NCI-H2227 treated with DMSO at 0.1 percent for 48 hours (cell line): ENCODE measurements around the gene BCL11A.

Source experiments
- DNase-seq: peaks from one replicate; lab custom pipeline; 2025; lab: John Stamatoyannopoulos, UW

Gene BCL11A

DNA sequence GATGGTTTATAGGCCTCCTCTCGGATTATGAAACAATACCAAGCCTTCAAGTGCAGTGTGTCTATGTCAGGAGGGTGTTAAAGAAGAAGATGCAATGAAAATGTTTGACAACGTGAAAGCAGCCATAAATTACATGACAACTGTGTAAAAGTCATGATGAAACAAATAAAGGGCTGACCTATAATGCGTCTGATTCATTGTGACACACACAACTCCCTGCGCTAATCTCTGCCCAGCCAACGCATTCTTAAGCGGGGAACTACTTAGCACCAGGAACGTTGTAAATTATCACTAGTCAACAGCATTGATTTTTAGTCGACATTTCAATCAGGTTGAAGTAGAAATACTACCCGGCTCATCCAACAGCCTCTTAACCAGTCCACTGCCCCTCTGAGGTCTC is 26.8 kb downstream of the BCL11A start:
- no peak for DNase-seq

DNA sequence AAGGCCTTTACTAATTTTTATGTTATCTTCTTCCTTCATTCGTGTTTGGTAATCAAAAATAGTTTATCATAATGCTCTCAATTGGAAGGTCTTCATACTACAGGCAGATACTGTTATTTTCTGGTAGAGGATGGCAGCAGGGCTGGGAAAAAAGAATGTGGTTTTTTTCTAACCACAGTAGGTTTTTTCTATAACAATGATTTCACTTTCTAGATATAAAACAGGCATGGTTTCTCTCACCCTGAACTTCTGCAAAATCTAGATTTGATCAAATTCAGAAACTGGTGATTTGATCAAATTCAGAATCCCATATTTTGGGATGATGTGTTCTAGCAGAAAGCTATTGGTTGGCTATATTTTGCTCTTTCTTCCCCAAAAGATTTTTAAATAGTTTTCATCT is 27.6 kb downstream of the BCL11A start:
- DNase-seq: no peak

DNA sequence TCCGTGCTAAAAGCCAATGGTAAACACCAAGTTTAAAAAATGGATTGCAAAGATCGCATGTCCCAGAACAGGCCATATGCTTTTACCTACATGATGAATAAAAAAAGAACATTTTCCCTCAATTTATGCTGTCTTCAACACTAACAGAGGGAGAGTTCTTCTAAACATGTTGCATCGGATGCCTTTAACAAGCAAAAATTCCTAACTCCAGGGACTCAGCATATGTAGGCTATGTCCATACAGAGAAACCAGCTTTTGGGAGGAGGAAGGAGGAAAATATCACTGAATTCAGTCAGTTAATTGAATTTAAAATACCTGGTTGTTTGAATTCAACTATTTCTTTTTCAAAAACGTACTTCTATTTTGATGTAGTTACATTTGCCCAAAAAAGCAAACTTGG is 28.6 kb downstream of the BCL11A start:
- no peak for DNase-seq

DNA sequence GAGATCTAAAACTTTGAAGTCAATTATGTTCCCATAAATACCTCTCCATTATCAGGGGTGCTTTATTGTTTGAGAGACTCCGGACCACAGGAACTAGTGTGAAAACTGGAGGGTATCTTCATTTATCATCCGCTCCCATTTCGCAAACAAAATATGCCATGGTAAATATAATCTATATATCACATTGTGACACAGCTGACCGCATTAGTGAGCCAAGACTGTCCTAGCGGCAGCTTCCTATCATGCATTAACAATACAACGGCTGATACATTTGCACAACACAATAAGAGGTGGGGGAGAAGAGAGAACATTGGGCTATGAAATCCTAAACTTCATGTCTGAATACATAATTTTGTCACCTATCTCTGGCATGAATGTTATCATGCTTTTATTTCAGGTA is 29.5 kb downstream of the BCL11A start:
- DNase-seq: no peak

DNA sequence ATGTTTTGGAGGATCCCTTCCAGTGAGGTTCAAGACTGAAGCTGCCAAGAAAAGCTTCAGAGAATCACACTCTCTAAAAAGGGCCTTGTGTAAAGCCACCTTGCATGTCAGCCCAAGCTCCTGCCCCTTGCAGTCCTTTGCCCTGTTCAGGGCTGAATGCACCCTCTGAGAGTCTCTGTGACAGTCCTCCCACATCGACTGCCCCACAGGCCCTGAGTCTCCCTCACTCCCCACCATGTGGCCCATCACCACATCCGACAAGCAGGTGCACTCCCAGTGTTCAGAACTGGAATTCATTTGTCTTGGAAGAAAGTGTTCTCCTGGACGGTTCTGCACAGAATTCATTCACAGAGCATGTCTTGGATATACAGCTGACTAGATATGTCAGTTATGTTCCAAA is 31.0 kb downstream of the BCL11A start:
- no peak for DNase-seq

DNA sequence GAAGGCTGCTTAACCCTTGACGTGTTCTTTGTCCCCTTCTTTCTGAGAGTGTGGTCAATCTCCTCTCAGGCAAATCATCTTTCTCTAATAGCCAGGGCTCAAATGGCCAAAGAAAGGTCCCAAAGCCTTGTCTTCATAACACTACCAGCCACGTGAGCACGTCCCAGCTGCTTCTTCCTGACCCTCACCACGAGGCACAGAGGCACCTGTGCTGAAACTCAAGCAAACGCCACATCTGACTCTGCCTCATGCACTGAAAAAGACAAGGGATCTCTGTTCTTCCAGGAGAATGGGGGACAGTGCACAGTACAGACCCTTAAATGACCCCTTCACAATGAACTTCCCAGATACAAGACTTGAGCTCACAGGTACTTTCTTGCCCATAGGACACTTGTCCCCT is 31.8 kb downstream of the BCL11A start:
- DNase-seq: no peak

DNA sequence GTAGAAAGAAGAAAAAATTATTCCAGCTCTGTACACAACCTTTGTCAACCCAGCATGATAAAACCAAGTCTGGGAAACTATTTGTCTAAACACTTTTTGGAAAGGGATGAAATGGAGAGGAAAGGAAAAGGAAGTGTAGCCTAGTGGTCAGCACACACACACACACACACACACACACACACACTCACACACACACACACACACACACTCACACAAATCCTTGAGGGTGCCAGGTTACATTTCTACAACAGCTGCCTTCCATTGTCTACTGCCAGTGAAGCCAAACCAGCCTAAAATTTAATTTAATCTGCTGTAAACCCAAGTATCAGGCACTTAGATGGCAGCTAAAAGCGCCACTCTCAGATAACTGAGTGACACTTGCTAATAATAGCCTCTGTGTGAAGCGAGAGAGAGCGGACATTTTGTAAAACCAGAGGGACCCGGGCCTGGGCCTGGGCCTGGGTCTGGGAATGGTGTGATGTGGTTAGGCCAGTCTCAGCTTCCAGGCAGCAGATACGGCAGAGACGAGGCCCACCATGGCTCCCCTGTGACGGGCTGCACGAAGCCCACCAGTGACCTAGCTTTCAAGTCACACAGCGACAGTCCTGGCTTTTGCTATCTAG is 32.4 kb downstream of the BCL11A start:
- DNase-seq: no peak

DNA sequence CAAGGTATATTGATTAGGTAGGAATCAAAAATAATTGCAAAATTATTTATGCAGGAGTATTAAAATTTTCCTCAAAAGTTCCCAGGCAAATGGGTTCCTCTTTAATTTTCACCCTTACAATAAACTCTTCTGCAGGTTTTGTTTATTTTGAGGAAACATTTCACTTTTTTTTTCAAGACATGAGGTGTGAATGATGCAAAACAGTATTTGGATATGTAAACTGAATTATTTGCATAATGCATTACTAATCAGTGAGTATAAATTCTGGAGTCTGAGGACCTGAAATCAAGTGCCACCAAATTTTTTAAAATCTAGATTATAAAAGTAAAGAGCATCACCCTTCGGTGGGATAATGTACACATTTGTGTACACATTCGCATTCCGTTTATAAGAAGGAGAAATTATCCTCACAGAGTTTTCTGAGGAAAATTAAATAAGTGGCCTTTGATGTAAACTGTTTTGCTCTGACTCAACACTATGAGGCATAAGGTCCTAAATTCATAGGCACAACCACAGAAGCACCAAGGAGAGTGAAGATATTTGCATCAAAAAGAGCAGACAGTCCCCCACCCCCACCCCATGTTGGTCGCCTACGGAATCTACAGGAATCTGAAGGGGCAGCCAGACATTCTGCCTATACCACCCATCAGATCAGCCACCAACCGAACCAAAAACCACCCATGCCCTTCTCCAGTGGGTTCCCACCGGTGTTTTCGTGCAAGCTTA is 33.1 kb downstream of the BCL11A start:
- DNase-seq: no peak

DNA sequence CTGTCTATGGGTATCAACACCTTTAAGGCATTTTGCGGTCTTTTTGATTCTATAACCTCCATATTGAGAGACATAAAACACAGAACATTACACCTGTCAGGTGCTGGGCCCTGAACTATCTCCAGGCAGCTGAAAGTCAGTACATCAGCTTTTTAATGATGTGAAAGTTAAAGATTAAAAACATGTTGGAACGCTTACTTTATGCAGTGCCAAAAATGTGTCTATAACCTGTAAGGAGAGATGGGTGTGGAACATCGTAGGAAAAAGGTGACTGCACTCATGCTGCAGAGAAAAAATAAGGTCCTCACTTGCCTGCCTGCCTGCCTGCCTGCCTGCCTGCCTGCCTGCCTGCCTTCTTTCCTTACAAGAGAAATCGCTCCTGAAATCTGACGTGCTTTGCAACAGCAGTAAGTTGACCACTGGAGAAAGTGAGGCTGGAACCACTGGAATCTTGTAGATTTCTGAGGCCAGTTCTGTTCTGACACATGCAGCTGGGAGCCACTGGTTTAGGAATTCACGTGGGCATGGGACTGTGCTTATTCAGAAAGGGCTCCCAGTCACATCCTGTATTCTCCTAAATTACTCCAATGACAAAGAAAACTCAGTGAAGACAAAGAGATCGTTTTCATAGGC is 34.1 kb downstream of the BCL11A start:
- no peak for DNase-seq

DNA sequence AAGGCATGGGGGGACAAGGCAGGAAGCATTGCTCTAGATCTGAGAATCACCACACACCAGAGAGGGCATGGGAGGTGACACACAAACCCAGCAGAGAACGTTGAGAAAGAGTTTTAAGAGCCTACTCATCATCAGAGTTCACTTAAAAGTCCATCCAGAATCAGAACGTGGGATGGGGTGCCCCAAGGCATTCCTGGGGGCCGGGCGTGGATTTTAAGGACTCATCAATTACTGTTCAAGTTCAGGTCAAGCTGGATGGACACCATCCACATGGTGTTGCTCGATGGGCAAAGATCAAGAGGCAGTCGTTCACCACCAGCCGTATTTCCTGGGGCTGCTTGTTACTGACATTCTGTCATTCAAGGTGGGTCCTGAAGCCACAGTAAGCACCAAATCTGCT is 34.9 kb downstream of the BCL11A start:
- DNase-seq: no peak

DNA sequence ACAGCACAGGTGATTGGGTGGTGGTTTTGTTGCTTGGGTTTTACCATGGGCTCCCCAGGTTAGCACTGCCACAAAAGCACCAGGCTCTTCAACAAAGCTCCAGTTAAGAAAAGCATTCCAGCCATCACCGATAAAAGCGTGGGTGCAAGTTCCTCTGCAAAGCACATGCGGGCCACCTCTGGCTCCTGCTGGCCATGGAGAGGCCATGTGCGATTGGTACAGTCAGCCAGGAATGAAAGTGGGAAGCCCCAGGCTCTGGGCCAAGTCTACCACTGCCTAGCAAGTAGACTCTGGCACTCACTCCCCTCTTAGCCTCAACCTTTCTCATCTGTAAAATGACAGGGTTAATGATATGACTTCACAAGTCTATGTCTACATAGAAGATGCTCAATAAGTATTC is 36.0 kb downstream of the BCL11A start:
- DNase-seq: no peak

DNA sequence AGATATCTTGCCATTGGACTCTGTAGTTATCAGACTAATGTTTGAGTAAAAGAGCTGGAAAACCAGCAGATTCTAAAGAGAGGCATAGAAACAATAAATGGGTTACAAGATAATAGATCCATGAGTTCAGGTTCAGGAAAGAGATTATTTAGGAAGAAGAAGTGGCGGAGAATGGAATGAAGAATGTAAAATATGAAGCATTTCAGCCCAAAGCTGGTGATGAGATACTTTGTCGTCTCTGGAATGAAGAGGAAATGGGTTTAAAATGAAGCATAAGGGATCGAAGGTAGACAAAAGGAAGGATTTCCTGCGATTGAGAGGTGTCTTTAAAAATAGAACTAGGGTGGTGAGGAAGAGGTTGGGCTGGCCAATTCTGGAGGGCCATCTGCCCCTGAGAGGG is 36.6 kb downstream of the BCL11A start:
- no peak for DNase-seq

DNA sequence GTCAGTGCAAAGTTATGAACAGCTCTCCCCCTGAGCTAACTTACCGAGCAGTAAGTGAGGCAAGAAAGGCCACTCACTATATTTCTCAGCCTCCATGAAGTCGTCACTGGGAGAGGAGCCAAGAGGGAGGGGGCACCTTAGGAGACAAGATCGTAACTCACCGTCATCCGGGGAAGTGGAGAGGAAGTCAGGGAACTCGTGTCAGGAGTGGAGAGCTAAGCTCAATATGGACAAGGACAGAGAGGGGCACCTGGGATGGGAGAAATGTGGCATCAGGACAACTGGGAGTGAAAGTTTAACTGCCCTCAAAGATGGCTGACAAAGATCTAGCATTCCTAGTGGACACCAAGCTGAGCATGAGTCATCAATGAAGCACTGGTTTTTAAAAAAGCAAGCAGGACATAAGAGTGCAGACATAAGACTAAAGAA is 37.1 kb downstream of the BCL11A start:
- no peak for DNase-seq

DNA sequence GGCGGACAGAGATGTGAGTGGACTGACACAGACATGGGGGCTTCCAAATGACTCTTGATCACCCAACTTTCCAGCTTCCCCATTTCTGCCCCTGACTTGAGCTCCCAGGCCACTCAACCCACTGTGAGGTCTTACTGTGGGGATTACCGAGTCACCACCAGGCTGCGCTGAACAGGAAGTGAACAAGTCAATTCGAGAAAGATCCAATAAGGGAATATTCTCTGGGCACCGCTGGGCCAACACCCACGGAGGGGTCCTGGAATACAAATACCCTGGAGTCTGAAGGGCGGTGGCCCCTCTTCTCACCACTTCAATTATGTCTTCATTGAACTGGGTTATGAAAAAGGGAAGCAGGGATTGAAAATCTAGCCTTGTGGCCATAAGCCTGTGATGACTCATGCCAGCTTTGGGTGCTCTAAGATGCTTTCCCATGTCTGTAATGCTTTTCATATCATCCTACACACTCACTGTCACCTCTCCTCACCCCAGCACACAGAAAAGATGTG is 37.7 kb downstream of the BCL11A start:
- DNase-seq: no peak

DNA sequence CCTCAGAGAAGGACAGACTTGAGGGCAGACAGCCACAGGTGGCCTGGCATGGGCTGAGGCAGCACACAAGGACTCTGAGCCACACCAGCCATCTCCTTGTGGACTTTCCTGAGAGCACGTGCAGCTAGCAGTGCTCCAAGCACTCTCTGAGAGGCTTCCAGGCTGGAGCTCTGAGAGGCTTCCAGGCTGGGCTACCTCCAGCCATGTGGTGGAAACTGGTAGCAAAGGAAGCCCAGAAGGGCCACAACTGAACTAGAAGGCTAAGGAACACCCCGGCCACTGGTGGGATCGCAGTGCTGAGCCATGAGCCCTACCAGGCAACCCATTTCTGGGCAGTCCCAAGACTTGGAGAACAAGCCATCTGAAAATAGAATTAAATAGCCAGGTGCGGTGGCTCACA is 39.5 kb downstream of the BCL11A start:
- DNase-seq: no peak

DNA sequence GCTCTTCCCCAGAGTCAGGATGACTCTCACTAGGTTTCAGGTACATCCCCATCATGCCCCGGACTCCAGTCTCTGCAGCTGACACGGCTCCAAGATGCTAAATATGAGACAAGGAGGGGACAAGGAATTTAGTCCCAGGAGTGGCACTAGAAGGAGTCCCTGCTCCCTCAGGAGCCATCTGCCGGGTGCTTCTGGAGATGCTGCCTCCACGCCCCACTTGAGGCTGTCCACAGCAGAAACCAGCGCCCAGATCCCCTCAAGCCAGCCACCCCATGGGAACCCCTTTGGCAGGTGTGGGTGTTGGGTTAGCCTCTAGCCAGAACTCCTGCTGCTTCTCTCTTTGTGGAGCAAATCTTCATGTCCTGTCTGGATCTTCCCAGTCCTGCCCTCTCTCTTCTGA is 40.3 kb downstream of the BCL11A start:
- DNase-seq: no peak

DNA sequence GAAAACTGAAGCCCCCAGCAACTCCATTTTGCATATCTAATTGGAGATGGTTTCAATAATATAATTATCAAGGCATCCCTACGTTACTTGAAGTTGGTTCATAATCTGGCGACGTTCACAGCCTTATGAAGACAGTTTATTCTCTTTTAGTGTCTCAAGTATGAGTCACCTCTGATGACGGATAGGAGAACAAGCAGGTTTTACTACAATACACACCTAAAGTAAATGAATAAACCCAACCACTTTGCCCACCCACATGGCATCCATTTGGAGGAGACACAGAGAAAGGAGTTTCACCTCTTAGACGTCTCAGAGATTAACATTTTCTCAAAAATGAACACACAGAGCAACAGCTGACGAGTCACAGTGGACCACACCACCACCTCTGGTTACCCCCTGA is 40.8 kb downstream of the BCL11A start:
- DNase-seq: no peak

DNA sequence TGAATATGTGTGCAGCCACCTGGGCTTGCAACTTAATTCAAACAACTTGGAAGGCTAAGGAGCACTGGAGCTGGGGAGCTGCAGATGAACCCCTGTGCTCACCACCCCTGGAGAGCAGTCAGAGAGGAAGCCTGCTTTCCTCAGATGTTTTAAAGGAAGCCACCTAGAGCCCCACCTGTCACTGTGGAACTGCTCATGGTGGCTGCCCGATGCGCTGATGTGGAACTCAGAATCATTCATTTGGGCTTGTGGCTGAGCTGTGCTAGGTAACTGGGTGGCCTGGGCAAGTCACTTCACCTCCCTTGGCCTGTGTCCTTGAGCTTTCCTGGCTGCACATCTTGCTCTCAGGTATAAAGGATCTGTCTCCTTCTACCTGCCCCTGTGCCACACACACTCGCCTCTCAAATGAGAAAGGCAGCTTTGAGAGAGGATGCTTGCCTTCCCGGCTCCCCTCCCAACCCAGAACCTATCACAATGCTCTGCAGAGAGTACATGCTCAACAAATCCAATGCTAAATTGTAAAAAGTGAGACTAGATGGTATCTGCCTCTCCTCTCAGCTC is 41.3 kb downstream of the BCL11A start:
- no peak for DNase-seq

DNA sequence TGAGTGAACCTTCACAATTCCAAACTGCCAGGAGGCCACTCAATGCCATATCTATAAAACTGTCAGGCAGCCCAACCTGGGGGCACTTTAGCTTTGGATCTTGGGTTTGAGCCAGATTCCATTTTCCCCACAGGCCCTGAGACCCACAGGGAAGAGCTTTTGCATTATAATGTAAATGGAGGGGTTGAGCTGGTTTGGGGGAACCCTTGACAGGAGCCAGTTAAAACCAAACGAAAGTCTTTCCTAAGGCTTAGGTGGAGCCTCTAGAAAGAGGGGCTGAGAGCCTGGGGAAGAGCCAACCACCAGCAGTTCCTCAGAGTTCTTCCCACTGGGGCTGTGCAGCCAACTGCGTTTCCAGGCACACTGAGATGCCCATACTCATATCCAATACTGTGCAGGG is 42.7 kb downstream of the BCL11A start:
- DNase-seq: no peak

DNA sequence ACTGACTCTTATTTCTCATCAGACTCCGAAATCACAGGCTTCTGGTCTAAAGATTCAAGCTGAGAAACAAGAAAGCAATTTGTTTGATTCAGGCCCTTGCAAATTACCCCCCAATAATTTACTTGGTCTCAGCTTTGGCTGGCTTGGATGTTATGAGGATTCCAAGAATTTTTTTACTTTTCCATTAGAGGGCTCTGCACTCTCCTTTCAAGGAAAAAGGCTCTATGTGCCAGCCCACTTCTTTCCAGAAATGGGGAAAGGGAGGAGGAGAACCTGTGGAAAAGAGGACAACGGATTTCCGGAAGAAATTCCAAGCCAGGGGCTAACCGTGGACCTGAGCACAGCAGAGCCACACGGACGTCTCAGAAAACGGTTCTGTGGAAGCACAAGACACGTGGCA is 44.4 kb downstream of the BCL11A start:
- no peak for DNase-seq

DNA sequence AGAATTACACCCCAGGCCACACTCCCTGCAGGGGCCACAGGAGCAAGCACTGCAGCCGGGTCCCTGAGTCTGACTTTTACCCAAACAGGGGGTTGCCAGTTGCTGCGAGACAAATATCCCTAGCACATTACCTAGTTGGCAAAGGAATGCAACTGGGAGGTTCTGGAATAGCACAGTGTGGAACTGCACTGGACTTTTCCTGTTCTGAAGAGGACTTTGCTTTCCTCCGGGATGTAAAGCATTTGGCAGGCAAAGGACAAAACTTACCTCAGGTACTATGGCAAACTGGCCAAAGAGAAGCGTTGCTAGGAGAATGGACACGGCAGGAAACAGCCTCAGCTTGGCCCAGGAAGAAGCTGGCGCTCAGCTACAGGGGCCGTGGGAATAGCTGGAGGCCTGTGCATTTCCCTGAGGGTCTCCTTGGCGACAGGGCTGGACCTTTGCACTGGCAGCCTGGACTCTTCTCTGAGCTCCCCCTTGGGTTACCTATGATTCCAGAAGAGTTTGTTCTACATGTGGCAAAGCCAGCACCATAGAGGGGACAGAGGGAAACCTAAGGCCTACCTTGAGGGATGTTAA is 45.0 kb downstream of the BCL11A start:
- no peak for DNase-seq

DNA sequence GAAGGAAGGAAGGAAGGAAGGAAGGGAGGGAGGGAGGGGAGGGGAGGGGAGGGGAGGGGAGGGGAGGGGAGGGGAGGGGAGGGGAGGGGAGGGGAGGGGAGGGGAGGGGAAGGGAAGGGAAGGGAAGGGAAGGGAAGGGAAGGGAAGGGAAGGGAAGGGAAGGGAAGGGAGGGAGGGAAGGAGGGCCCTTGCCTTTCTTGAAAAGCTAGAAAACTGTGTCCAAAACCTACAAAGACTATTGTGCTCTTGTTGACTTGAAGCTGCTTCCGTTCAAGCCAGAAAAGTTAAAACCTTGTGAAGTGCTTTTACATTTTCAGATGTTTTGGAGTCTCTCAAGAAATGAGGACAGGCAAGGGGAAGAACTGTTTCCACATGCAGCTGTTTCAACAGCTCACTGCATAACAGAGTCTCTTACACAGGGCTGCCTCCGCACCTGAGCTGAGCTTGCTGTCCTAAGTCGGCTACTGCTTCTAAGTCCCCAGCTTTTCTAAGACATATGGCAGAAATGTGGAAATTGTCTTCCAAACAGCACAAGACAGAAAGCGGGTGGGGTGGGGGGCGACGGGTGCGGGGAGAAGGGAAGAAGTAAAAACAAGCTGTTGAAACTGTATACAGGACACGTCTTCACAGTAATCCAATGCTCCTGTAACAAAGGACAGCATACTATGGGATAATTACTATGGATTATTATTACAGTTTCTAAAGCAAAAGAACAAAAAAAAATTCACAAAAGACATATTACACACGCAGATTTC is 46.1 kb downstream of the BCL11A start:
- no peak for DNase-seq
